Spleen (tissue), 7 donors: Measurements from ENCODE around the gene NRN1L.

Experiments
- CTCF ChIP-seq, 11 experiments: fragments of 200-600 bp in 7 of 11; fragments of 450-650 bp in 4 of 11; sonication (generic) in 4 of 11; IDR thresholded peaks in 8 of 11; conservative IDR thresholded peaks in 3 of 11; 1 replicate in 7 of 11; 2 replicates in 4 of 11; pipeline versions ENCODE4 v1.4.0 to v1.8.0; 2016 to 2021; ENCODE audit warnings: antibody characterized with exemption in 11 of 11, inconsistent platforms in 4 of 11, mild to moderate bottlenecking in 1 of 11
- POLR2A ChIP-seq, 3 donors: fragments of 450-650 bp; IDR thresholded peaks; one replicate each; pipeline ENCODE4 v1.5.1; 2017; ENCODE audit warnings: antibody characterized with exemption in 3 of 3, mild to moderate bottlenecking in 1 of 3
- POLR2AphosphoS5 ChIP-seq, 3 donors: sonication (generic); formaldehyde crosslinking; IDR thresholded peaks; one replicate each; pipeline ENCODE4 v1.5.1; 2017; ENCODE audit warnings: antibody characterized with exemption in 3 of 3
- donor health status: DM: no; HTN: no; CAD: no; lungs with moderate emphysema.
- donor health status: DM: no; HTN: no; CAD: no.
- donor health status: DM: no; HTN: no; CAD: no.

- TF ChIP-seq CTCF (IDR thresholded peaks at IDR 0.05 in 8 of 11, conservative IDR thresholded peaks at IDR 0.05 in 3 of 11) (no peak), POLR2A (IDR thresholded peaks at IDR 0.05) (no peak), POLR2AphosphoS5 (IDR thresholded peaks at IDR 0.05) (no peak)
These were observed 9.2 kb downstream of the NRN1L start for GRCh38 chr16:67893743-67894399.
